Measurements from ENCODE around the gene CCNL2. TPM values are rescaled to one million over a fixed set of nuclear protein-coding genes. Genes with fewer than 3 reads are reported as not detected.
"Not testable (repeated sequence)": the region's sequence is repeated elsewhere in the genome, so short reads cannot be mapped to it uniquely, and the experiment has no call there.

The CCNL2 gene
- total RNA-seq, 1 experiment from 2014 or later: 79.0 TPM

GRCh38 chr1:1435106-1435903 lies 36.2 kb upstream of the CCNL2 start, which contains the start of gene VWA1:
TSS of gene VWA1 (plus strand) at chr1:1435690. CDS start at chr1:1435749, 59 bp downstream.
- DNase-seq (ENCODE audit: low read depth in 1 of 2, low spot score in 2 of 2): peak in 1 of 2 experiments; percentile 47
- Histone ChIP-seq H3K9me3 (replicated peaks) (no peaks in the 10 kb centered on the region), H3K4me3 (no peak within 1 kb of the TSS), H3K27me3 (replicated peaks) (peaks cover 3% of the 10 kb centered on the region), H3K27ac (no peak within 1 kb of the TSS), H3K4me1 (replicated peaks) (peaks cover 4% of the 10 kb centered on the region), H3K36me3 (no peaks in the 10 kb centered on the region)

GRCh38 chr1:1434824-1435105 lies 35.6 kb upstream of the CCNL2 start:
- Histone ChIP-seq H3K27ac (no peak overlapping the region), H3K4me1 (replicated peaks) (peaks cover 4% of the 10 kb centered on the region)

GRCh38 chr1:1434131-1434823 lies 35.1 kb upstream of the CCNL2 start:
- Histone ChIP-seq H3K27me3 (replicated peaks) (peaks cover 3% of the 10 kb centered on the region), H3K4me1 (replicated peaks) (peaks cover 7% of the 10 kb centered on the region), H3K36me3 (no peaks in the 10 kb centered on the region), H3K27ac (no peak overlapping the region), H3K4me3 (no peak overlapping the region), H3K9me3 (replicated peaks) (no peaks in the 10 kb centered on the region)
- peak in 1 of 2 experiments; percentile 44 for DNase-seq (ENCODE audit: low read depth in 1 of 2, low spot score in 2 of 2)

More at GRCh38 chr1:1434824-1435105, 35.6 kb upstream of the CCNL2 start:
- Histone ChIP-seq H3K27me3 (replicated peaks) (peaks cover 3% of the 10 kb centered on the region), H3K36me3 (no peaks in the 10 kb centered on the region), H3K9me3 (replicated peaks) (no peaks in the 10 kb centered on the region), H3K4me3 (no peak overlapping the region)
- no peak for DNase-seq (ENCODE audit: low read depth in 1 of 2, low spot score in 2 of 2)

DNA sequence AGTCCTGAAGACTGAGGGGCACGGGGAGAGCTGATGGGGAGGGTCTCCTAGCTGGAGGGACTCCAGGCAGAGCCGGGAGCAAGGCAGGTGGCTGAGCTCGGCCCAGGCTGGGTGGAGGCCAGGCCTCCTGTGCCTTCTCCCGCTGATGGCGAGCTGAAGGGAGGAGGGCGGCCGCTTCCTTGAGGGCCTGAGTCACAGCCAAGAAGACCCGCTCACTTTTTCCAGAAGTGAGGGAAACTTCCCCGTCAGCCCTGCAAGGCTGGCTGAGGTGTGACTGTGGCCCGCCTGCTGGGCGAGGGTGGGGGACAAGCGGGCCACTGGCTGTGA lies 34.6 kb upstream of the CCNL2 start:
- peaks cover 3% of the 10 kb centered on the region for H3K27me3 ChIP-seq (replicated peaks)
- no peak for DNase-seq (ENCODE audit: low read depth in 1 of 2, low spot score in 2 of 2)

GRCh38 chr1:1432951-1433803 lies 34.0 kb upstream of the CCNL2 start:
- peaks cover 3% of the 10 kb centered on the region for H3K27me3 ChIP-seq (replicated peaks)
- no peak overlapping the region for H3K27ac ChIP-seq
- H3K9me3 ChIP-seq (replicated peaks): no peaks in the 10 kb centered on the region
- H3K4me1 ChIP-seq (replicated peaks): peaks cover 7% of the 10 kb centered on the region
- H3K36me3 ChIP-seq: no peaks in the 10 kb centered on the region
- no peak overlapping the region for H3K4me3 ChIP-seq
- peak in 1 of 2 experiments; percentile 42 for DNase-seq (ENCODE audit: low read depth in 1 of 2, low spot score in 2 of 2)

More for the DNA sequence above, 34.6 kb upstream of the CCNL2 start:
- H3K36me3 ChIP-seq: no peaks in the 10 kb centered on the region
- H3K4me3 ChIP-seq: no peak overlapping the region
- H3K9me3 ChIP-seq (replicated peaks): no peaks in the 10 kb centered on the region
- no peak overlapping the region for H3K27ac ChIP-seq
- H3K4me1 ChIP-seq (replicated peaks): peaks cover 7% of the 10 kb centered on the region

DNA sequence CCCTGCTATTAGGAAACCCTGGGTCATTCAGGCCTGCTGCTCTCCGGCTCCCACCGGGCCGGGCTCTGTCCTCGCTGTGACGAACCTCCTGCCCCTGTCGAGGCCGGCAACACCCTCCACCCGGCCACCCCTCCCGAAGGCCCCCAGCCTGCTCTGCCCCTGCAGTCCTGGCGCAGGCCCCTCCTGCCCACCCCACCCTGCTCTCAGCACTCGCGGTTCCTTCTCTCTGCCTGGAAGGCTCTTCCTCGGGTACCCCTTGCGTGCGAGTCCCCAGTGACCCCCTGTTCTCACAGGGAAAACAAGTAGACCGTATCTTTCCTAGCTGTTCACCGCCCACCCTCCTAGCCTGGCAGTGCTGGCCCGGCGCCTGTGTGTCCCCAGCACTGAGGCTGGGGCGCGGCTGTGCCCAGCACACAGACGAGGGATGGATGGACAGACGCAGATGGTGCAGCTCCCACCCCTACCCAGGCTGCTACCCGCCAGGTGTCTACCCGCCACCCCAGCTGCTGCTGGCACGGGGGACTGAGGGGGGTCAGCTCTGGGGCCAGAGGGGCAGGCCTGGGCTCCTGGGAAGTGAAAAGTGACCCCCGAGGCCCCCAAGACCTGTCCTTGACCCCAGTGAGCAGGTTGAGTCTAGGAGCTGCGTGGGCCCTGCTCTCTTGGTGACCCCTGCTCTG lies 33.3 kb upstream of the CCNL2 start:
- peaks cover 7% of the 10 kb centered on the region for H3K4me1 ChIP-seq (replicated peaks)
- no peak overlapping the region for H3K27ac ChIP-seq
- no peak overlapping the region for H3K4me3 ChIP-seq
- H3K9me3 ChIP-seq (replicated peaks): no peaks in the 10 kb centered on the region
- peak in 1 of 2 experiments; percentile 44 for DNase-seq (ENCODE audit: low read depth in 1 of 2, low spot score in 2 of 2)
- H3K36me3 ChIP-seq: no peaks in the 10 kb centered on the region
- H3K27me3 ChIP-seq (replicated peaks): peaks cover 3% of the 10 kb centered on the region

DNA sequence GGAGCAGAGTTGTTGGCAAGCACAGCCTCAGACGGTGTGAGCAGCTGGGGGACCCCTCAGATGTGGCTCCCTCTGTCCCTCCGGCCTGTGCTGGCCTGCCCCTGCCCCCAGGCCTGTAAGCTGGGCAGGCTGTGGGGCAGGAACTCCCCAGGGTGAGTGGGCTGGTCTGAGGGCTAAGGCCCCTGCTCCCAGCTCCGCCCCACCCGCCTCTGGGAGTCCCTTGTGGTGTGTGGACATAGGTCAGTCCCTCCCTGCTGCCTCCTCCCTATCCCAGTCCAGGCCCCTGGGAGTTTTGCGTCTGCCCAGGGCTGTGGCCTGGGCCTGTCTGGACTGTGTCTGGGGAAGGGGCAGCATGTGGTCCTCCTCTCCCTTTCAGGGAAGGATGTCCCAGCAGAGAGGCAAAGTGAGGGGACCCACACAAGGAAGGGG lies 32.7 kb upstream of the CCNL2 start:
- H3K27ac ChIP-seq: no peak overlapping the region
- DNase-seq (ENCODE audit: low read depth in 1 of 2, low spot score in 2 of 2): no peak
- H3K36me3 ChIP-seq: no peaks in the 10 kb centered on the region
- H3K4me3 ChIP-seq: no peak overlapping the region
- H3K9me3 ChIP-seq (replicated peaks): no peaks in the 10 kb centered on the region
- H3K27me3 ChIP-seq (replicated peaks): peaks cover 3% of the 10 kb centered on the region; the same call in 1 of the 2 replicates
- peaks cover 7% of the 10 kb centered on the region for H3K4me1 ChIP-seq (replicated peaks)

GRCh38 chr1:1430992-1431844 lies 32.1 kb upstream of the CCNL2 start:
- no peak for DNase-seq (ENCODE audit: low read depth in 1 of 2, low spot score in 2 of 2)
- no peak overlapping the region for H3K4me3 ChIP-seq
- no peaks in the 10 kb centered on the region for H3K36me3 ChIP-seq
- no peaks in the 10 kb centered on the region; the same call in 1 of the 2 replicates for H3K27me3 ChIP-seq (replicated peaks)
- no peak overlapping the region for H3K27ac ChIP-seq
- no peaks in the 10 kb centered on the region for H3K9me3 ChIP-seq (replicated peaks)
- H3K4me1 ChIP-seq (replicated peaks): peaks cover 7% of the 10 kb centered on the region

DNA sequence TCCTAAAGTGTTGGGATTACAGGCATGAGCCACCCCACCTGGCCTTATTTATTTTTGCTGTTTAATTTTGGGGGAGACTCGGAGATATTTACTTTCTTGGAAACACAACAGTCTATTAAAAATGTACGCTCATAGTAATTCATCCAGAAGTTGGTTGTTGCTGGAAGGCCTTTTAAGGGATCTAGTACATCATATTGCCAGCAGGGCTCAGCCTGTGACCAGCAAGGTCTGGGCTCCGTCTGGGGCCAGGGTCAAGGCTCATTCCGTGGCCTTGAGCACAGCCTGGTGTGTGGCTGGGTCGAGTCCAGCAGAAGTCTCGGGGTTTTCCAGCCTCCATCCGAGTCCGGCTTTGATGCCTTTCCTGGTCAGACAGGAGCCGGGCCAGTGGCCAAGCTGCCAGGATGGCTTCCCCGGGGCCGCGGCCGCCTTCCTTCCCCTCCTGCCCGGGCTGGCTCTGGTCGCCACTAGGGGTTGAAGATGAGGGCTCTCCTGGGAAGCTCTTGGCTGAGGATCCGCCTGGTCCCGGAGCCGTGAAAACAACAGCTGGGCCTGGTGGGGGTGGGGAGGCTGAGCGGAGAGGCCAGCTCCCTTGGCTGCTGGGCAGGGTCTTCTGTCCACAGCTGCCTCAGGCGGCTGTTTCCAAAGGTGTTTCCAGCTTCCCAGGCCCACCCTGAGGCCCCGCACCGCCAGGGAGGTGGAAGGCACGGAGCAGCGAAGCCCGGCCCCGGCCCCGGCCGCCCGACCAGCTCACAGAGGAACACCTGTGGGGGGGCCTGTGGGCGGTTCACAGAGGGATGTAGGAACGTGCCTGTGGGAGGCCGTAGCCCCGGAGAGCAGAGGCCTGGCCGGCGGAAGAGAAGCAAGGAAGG lies 31.2 kb upstream of the CCNL2 start:
- peak in 1 of 2 experiments; percentile 43 for DNase-seq (ENCODE audit: low read depth in 1 of 2, low spot score in 2 of 2)
- H3K27me3 ChIP-seq (replicated peaks): no peaks in the 10 kb centered on the region; the same call in 1 of the 2 replicates
- H3K36me3 ChIP-seq: no peaks in the 10 kb centered on the region
- H3K4me3 ChIP-seq: no peak overlapping the region
- H3K4me1 ChIP-seq (replicated peaks): peaks cover 4% of the 10 kb centered on the region
- no peak overlapping the region for H3K27ac ChIP-seq
- H3K9me3 ChIP-seq (replicated peaks): no peaks in the 10 kb centered on the region

DNA sequence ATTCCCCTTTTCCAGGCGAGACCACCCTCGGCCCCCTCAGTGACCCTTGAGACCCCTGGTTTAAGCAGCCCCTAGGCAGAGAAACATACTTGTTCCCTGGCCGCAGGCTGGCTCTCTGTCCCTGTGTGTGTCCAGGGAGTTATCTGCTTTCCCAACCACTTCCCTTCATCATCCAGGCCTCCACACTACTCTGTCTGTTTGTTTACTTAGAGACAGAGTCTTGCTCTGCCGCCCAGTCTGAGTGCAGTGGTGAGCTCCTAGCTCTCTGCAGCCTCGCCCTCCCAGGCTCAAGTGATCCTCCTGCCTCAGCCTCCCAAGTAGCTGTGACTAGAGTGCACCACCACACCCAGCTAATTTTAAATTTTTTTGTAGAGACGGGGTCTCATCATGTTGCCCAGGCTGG lies 30.5 kb upstream of the CCNL2 start:
- peaks cover 3% of the 10 kb centered on the region; the same call in 1 of the 2 replicates for H3K4me1 ChIP-seq (replicated peaks)
- no peak for DNase-seq (ENCODE audit: low read depth in 1 of 2, low spot score in 2 of 2)
- H3K36me3 ChIP-seq: no peaks in the 10 kb centered on the region
- H3K27ac ChIP-seq: no peak overlapping the region
- H3K9me3 ChIP-seq (replicated peaks): no peaks in the 10 kb centered on the region
- no peaks in the 10 kb centered on the region; the same call in 1 of the 2 replicates for H3K27me3 ChIP-seq (replicated peaks)
- no peak overlapping the region for H3K4me3 ChIP-seq

DNA sequence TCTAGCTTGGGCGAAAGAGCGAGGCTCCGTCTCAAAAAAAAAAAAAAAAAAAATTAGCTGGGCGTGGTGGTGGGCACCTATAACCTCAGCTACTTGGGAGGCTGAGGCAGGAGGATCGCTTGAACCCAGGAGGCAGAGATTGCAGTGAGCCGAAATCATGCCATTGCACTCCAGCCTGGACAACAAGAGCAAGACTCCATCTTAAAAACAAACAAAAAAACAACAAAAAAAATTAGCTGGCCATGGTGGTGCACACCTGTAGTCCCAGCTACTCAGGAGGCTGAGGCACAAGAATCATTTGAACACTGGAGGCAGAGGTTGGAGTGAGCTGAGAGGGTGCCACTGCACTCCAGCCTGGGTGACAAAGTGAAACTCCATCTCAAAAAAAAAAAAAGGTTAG lies 29.8 kb upstream of the CCNL2 start:
- H3K4me3 ChIP-seq; H3K9me3 ChIP-seq (replicated peaks); H3K4me1 ChIP-seq (replicated peaks); H3K27ac ChIP-seq; H3K27me3 ChIP-seq (replicated peaks); DNase-seq (ENCODE audit: low read depth in 1 of 2, low spot score in 2 of 2); H3K36me3 ChIP-seq: not testable (repeated sequence)

GRCh38 chr1:1428174-1428573 lies 29.0 kb upstream of the CCNL2 start:
- Histone ChIP-seq H3K4me3 (no peak overlapping the region), H3K9me3 (replicated peaks) (no peaks in the 10 kb centered on the region), H3K27me3 (replicated peaks) (no peaks in the 10 kb centered on the region), H3K4me1 (replicated peaks) (0 out of 2 replicates have a peak, but pooled peaks cover 3% of the 10 kb centered on the region), H3K36me3 (no peaks in the 10 kb centered on the region), H3K27ac (no peak overlapping the region)
- peak in 1 of 2 experiments; percentile 46 for DNase-seq (ENCODE audit: low read depth in 1 of 2, low spot score in 2 of 2)
